ENCODE data around the gene TTC12.
A peak's percentile ranks its signal among the peaks of the same experiment; 100 is the strongest.
"Not testable (repeated sequence)": the region's sequence is repeated elsewhere in the genome, so short reads cannot be mapped to it uniquely, and the experiment has no call there.

TTC12 gene

DNA sequence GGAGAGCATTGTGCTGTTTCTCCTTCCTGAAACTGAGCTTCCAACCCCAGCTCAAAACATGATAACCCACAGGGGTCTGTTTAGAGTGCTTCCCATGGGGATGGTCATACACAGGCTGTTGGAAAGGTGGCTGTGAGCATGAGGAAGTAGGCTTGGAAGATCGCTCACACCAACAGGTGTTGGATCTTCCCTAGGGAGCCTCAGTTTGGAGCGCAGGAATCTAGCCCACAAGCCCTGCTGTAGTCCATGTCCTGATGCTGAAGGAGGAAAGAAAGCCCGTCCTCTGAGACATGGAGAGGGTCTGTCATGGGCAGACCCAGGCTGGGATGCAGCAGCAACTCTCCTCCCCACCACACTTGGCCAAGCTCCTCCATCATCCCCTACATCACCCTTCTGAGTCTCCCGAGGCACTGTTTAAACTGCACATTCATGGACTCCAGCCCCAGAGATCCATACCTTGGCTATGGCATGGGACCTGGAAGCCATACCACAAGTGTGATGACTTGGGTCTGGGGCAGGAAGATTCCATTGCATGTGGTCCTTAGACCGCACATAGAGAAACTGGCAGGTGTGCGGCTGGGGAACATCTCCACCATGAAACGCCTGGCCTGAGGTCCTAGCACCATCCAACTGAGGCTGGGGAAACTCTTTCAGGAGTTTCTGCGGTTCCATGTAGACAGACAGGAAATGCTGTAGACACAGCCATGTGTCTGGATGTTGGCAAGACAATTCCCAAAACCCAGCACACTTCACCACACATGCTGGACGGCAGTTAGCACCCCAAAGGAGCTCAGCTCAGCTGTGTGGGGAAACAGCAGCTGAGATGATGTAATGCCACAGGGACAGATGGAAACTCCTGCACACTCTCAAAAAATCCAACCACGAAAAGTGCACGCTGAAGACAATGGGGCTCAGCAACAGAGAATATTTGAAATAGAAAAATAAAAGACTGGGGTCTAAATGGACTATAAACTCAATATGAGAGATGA, 27.6 kb upstream of the TTC12 start:
- DNase-seq, result no peak

DNA sequence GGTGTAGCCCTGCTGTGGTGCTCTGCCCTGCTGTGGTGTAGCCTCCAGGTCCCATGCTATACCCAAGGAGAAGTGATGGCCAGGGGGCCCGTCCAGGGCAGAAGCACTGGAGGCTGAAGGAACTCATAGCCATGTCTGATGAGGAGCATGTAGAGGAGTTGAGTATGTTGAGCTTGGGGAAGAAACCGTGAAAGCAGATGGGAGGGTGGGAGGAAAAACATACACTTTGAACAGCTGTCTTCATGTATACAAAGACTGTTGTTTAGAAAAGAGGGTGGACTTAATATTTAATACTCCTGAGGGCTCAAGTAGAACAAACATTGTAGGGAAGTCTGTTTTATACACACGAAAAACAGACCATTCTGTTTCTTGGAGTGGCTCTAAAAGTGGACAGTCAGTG, 26.6 kb upstream of the TTC12 start:
- DNase-seq, result no peak

DNA sequence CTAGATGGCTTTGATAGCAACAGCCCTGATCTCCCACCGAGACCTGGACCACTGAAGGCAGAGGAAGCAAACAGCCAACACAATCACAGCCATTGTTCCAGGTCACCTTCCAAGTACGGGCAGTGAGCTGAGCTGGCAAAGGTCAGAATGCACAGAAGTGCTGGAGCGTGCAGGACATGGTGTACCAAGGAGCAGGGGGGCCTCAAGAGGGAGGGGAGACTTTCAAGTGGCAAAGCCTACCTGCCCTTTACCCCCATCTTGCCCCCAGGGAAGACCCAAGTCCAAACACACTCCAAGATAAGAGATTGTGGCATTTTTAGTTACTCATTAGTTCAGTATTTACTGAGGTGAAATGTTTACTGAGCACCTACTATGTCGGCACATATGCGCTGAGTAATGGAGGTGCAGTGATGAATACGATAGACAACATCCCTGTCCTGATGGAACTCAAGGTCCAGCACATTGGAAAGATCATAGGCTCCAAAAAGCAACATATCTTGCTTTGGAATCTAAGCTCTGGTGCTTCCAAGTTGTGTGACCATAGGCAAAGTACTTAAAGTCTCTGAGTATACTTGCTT, 26.0 kb upstream of the TTC12 start:
- no peak for DNase-seq

DNA sequence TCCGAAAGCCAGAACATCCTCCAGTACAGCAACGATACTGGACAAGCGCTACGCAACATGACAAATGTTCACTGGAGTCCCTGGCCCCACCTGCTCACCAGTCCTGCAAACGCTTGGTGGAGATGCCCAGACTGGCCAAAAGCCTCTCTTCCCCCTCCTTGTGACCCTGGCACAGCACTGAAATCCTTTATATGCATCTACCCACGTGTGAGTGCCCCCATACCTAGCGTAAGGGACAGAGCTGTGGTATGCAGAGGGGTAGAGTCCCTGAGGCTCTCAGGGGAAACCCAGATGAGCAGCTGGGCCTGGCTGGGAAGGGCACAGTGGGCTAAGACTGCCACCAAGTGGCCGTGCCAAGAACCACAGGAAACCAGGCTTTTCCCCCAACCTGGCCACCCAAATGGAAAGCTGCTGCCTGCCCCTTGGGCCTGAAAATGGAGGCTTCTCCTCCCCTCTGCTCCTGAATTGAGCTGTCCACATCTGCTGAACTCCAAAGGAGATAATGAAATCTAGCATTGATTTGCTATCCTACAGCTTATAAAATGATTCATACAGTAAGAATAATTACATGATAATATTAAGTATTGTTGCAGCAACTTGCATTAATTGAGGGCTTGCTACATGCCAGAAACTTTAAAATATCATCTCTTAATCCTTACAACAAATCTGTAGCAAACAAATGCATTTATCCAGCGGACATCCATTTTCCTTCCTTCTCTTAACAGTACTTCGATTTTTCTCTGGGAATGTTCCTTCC, 24.8 kb upstream of the TTC12 start:
- DNase-seq, result peak; percentile 93

DNA sequence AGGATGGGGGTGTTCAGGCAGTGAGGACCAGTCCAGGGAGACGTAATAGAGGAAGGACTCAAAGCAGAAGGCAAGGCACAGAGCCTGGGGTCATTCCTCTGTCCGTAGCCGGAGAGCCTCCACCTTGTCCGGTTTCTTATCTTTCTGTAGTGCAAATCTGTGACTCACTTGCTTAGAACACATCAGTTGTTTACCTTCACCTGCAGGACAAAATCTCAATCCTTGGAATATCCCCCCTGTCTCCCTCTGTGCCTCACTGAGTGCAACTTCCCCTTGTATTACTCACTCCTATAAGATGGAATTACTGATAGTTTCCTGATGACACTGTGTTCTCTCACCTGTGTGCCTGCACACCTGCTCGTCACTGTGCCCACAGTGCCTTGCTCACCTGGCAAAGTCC, 20.4 kb upstream of the TTC12 start:
- no peak for DNase-seq

DNA sequence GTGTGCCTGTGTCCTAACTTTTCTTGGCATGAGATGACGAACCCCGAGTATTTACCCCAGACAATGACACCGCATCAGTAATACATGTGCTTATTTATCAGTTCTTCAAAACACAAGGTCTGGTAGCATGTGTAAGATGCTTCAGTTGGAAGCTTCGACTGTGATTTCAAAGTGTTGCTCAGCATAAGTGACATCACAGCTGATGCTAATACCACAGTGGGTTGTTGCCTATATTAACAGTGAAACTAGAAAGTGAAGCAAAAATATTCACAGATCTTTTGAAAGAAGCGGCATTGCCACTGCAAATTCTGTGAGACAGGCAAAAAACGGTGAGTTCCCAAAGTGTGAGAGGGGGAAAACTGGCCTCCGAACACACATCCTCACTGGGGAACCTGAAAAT, 18.4 kb upstream of the TTC12 start:
- no peak for DNase-seq

DNA sequence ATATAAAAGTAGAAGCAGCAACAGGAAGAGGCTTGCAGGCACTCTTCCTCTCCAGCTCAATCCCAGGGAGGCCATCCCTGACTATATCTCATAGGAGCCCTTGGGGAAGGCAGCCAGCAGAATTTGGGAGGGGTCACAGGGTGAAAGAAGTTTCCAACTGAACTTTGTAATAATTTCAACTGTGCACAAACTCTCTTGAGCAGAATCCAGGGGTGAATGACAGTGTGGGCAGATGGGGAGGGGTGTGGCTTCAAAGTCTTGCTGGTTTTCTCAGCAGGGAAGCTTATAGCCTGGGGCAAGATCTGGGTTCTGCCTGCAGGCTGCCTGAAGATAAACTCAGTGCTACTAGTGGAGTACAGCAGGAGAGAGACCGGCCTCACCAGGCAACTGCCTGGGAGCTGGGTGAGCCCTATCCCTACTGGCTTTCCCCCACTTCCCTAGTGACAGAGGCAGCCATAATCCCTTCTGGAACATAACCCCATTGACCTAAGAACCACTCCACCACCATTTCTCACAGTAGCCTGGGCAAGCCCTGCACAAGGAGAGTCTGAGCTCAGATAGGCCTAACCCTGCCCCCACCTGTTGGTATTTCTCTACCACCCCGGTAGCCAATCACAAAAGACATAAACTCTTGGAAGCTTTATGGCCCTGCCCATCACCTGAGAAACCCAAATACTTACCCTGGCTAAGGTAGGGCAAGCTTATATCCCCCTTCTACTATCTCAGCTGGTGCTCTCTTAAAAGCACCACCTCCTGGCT, 17.8 kb upstream of the TTC12 start:
- no peak for DNase-seq

DNA sequence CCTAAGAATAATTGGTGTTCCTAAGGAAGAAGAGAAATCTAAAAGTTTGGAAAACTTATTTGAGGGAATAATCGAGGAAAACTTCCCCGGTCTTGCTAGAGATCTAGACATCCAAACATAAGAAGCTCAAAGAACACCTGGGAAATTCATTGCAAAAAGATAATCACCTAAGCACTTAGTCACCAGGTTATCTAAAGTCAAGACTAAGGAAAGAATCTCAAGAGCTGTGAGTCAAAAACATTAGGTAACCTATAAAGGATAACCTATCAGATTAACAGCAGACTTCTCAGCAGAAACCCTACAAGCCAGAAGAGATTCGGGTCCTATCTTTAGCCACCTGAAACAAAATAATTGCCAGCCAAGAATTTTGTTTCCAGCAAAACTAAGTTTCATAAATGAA, 15.9 kb upstream of the TTC12 start:
- DNase-seq, result not testable (repeated sequence)

DNA sequence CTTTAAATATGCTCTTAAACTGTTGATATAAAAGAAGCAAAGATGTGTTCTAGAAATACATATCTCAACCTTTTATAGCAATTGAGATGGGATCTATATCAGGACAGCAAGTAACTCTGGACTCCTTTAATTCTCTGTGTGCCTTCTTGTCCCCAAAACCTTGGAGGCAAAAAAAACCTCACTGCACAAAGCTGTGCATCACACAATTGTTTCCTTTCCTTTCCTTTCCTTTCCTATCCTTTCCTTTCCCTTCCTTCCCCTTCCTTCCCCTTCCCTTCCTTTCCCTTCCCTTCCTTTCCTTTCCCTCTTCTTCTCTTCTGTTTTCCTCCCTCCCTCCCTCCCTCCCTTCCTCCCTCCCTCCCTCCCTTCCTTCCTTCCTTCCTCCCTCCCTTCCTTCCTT, 9.5 kb upstream of the TTC12 start:
- no peak for DNase-seq

DNA sequence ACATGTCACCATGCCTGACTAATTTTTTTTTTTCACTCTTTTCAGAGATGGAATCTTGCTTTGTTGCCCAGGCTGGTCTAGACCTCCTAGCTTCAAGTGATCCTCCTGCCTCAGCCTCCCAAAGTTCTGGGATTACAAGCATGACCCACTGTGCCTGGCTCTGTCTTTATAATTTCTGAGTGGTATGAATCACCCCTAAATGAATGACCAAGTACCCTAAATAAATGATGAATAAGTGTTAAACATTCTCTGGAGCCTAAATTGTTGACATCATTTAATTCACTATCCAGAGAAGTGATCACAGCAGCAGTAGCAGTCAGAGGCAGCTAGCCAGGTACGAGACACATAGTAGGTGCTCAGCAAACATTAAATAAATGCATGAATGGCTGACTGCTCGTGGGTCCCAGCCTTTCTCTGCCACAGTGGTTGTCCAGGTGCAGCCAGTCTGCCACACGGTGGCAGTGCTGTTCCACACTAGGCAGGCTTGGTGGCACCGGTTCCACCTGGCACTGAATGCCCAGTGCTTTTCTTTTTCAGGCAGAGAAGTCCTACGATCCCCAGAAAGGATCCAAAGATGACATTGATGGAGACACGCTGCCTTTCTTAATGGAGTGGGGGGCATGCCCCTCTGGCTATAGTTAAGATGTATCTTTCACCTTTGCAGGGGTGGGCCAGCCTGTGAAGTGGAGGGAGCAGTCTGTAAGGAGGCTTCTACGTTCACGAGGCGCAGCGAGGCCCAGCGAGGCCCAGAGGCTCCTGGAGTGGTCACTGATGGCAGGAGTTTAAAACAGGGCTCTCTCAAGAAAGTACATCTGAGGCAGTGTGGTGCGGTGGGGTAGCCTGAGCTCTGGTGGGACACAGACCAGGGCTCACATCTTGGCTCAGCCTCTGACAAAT, 8.7 kb upstream of the TTC12 start:
- peak; percentile 78 for DNase-seq

DNA sequence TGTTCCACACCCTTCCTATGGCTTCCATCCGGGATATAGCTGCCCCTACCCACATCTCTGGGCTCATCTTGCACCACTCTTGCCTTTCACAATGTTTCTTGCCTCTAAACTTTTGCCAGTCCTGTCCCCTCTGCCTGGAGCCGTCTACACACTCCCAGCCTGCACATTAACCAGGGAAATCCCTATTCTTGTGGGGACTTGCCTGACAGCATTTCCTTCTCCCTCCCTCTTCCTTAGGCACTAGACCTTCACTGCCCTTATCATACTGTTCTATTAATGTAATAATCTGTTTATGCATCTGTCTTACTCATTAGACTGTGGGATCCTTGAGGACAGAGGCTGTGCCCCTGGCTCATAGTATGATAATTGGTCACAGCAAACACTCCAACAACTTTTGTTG, 5.8 kb upstream of the TTC12 start:
- DNase-seq, result no peak

DNA sequence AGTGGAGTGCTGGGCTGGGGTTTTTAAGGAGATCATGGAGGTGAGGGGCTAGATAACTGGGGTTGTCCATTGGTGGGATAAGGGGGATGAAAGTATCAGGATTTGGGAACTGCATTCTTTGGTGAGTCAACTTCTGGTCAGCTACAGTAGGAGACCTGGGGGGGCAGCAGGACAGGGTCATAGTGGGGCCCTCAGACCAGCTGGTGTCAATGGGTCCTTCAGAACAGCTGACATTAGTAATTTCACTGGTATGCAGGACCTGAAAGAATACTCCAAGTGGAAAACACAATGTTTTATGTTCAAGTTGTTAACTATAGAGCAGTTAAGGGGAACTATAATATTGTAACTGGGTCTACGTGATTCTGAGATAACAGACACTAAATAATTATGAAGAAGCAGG, 2.8 kb upstream of the TTC12 start:
- DNase-seq, result no peak

DNA sequence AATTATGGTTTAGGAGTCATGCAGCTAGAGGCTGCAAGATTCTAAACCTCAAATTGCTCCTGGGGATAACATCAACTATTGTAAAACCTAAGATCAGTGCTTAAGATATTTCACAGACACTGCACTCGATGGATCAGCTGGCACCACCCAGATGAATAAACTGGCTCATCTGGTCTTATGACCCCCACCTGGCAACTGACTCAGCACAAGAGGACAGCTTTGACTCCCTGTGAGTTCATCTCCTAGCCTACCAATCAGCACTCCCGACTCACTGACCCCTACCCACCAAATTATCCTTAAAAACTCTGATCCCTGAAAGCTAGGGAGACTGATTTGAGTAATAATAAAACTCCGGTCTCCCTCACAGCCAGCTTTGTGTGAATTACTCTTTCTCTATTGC, 782 bp upstream of the TTC12 start:
- no peak for DNase-seq

DNA sequence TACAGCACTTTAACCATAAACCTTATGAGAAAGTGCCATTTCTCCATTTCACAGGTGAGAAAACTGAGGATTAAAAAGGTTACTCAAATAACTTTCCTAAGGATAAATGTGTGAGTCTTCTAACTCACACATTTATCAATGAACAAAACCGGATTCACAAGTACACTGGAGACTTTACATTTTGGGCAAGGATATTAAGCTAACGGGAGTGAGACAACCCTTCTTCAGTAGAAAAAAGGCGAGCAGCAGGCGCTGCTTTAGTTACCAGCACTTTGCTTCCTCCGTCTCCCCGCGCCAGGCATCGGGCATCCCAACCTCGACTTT, 356 bp upstream of the TTC12 start:
- no peak for DNase-seq

DNA sequence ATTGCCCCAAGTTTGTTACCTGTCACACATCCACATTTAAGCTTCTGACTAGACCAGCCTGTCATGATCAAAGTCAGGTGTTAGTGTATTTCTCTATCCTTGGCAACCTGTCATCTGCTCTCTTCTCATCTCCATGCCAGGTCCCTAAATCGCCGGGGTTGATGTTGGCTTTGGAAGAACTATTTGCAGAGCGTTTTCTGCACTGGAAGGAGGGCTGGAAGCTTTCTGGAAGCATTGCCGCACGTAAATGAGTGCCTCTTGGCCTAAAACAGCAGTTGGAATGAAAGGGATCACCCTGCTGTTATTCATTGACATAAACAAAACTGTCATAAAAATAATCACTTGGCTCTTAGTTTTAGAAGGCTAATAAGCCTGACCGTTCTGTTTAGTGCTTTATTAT, 1.4 kb downstream of the TTC12 start:
- DNase-seq, result no peak

DNA sequence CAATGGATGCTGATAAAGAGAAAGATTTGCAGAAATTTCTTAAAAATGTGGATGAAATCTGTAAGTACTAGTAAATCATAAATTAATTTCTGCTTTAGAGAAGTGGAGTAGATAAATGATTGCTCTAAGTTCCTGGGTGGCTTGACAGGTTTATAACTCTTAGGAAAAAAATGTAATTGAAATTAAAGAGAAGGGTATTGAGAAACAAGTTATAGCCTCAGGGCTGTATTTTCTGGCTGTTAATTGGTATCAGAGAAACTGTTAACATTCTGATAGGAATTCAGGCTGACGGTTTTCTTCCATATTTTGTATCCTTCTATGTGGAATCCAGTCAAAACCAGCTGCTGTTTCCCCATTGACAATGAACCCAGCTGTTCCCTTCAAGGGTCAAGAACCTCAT, 1.9 kb downstream of the TTC12 start:
- DNase-seq, result no peak

DNA sequence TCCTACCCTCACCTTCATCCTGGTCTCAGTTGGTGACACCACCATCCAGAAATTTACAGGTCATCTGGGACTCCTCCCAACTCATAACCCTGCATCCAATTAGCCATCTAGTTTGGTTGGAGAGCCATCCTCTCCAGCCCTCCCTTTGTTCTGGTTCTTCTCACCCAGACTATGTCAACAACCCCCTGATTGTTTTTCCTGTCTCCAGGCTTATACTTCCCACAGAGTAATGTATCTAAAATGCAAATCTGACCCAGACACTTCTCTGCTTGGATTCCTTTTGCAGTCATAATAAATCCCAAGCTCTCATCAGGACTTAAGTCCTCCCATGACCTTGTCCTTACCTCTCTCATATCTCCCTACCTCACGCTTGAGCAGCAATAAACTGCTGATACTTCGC, 3.0 kb downstream of the TTC12 start:
- no peak for DNase-seq

DNA sequence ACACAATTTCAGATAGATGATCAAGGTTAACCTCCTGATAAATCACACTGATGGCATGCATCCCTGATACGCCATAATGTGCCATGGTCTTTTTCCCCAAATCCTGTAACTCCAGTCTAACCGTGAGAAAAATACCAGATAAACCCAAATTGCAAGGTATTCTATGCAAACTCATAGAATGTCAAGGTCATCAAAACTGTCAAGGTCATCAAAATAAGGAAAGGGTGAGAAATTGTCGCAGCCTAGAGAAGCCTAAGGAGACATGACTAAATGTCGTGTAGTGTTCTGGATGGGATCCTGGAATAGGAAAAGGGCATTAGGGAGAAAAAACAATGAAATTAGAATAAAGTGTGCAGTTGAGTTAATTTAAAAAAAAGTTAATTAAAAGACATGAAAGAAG, 4.7 kb downstream of the TTC12 start:
- DNase-seq, result no peak

DNA sequence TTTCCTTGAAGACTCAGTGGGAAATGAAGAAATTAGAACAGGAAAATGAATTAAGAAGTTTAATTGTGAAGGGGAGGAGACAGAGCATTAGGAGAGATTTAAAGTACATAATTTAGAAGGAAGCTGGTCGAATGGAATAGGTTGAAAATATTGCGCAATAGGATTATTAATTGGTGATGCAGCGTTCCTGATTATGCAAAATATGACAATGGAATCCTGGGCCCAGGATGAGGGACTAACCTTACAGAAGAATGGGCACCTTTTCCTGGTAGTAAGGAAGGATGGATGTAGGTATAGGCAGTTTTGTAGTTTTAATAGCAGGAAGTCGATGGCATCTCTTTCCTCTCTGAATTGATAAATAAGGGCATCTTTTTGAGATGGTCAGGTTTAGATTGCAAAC, 7.8 kb downstream of the TTC12 start:
- no peak for DNase-seq

DNA sequence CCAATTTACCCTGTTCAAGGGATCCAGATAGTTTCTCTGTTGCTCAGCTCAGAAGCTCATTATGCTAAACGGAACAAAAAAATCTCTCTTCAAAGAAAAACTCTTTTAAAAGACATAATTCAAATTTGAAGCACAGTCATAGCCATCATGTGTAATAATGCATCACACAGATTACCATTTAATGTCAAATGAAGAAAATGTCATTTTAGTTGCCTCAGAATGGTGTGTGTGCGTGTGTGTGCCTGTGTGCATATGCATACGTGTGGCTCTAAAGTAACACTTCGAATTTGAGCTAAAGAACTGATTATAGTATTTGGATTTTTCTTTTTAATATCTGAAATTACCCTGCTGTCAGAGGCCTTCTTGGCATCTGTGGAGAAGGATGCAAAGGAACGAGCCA, 9.9 kb downstream of the TTC12 start:
- DNase-seq, result no peak

DNA sequence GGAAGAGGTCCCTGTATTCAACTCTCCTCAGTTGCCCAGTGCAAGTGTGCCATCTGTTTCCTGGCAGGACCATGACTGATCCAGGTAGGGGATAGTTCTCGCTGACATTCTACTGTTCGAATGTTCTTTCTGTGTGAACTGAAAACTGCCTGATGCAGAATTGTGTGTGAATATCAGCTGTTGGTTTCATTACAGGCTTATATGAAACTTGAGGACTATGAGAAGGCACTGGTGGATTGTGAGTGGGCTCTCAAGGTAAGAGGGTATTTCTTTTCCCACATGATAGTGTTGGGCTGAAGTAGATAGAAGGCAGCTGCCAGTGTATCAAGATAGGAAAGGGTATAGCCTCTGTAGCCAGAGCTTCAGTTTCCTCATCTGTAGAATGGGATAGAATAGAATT, 15.3 kb downstream of the TTC12 start:
- no peak for DNase-seq

DNA sequence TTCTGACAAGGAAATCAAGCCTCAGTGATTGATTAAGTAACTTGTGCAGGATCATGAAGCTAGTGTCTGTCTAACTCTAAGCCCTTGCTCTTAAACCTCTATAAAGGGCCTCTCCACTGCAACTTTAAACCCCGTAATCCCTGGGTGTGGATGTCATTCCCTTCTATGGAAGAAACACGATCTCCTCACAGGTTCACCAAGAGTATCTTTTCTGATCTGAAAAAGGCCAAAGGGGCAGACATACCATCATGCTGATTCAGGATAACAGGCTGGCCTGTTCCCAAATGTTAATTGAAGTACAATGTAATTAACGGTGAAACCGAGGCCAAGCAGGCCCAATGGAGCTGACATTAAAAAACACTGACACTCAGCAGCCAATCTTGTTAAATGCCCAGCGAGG, 17.1 kb downstream of the TTC12 start:
- peak; percentile 19 for DNase-seq
